ENCODE data around the gene TMPRSS7.

TMPRSS7 gene

GRCh38 chr3:112090887-112091586 lies 56.5 kb downstream of the TMPRSS7 start:
- Histone ChIP-seq H3K18ac (ENCODE audit: low read depth in 1 of 2, low read length in 2 of 2) (peak overlapping the region in 1 of 2 experiments; percentile 34), H3K9me3 (ENCODE audit: control insufficient read depth, low read length) (peaks cover 2% of the 10 kb centered on the region), H3K9ac (ENCODE audit: low read length) (no peak overlapping the region), H3K23ac (ENCODE audit: low read length in 2 of 2) (no peak overlapping the region), H2BK15ac (ENCODE audit: low read depth, poor library complexity, severe bottlenecking) (no peak overlapping the region), H4K8ac (ENCODE audit: low read length) (no peak overlapping the region), H2BK120ac (ENCODE audit: low read depth, low read length) (no peak overlapping the region), H3K4me2 (ENCODE audit: low read length, poor library complexity, severe bottlenecking) (no peak overlapping the region), H3K27ac (ENCODE audit: low read length, poor library complexity, severe bottlenecking) (peak overlapping the region; percentile 36), H3K14ac (ENCODE audit: low read length in 2 of 2) (peak overlapping the region in 1 of 2 experiments; percentile 18), H3K4me1 (ENCODE audit: control insufficient read depth, insufficient read depth, low read depth, low read length) (peaks cover 19% of the 10 kb centered on the region), H3K27me3 (ENCODE audit: control insufficient read depth in 1 of 2, insufficient read depth in 1 of 2, low read length in 2 of 2) (peaks cover 0 to 2% of the 10 kb centered on the region in 2 experiments), H2BK5ac (ENCODE audit: low read depth, low read length, poor library complexity, severe bottlenecking) (no peak overlapping the region), H3K79me1 (replicated peaks; ENCODE audit: low read length, poor library complexity, severe bottlenecking) (peaks cover 14% of the 10 kb centered on the region), H2AFZ (ENCODE audit: low read depth, low read length) (no peak overlapping the region), H4K91ac (ENCODE audit: low read length) (no peak overlapping the region), H2BK12ac (ENCODE audit: low read length in 2 of 2) (no peak overlapping the region), H3K36me3 (ENCODE audit: control insufficient read depth in 1 of 2, insufficient read depth in 2 of 2, low read depth in 1 of 2, low read length in 2 of 2) (peaks cover 0 to 10% of the 10 kb centered on the region in 2 experiments), H3K4ac (ENCODE audit: low read depth in 1 of 2, low read length in 2 of 2) (no peak overlapping the region), H2AK5ac (ENCODE audit: low read length, severe bottlenecking) (peak overlapping the region; percentile 73), H3K4me3 (ENCODE audit: insufficient read depth in 1 of 2, low read depth in 1 of 2, low read length in 2 of 2) (no peak overlapping the region)
- no peak for DNase-seq
- whole genome bisulfite sequencing, result 39% methylated on average over 5 of the region's 6 CpGs

- peak overlapping the region; percentile 75 for H3K27ac ChIP-seq (ENCODE audit: low read length, poor library complexity, severe bottlenecking)
Observed at GRCh38 chr3:112092496-112093179, 58.1 kb downstream of the TMPRSS7 start.

GRCh38 chr3:112093180-112093522 lies 58.6 kb downstream of the TMPRSS7 start:
- peak overlapping the region in 1 of 2 experiments; percentile 20 for H3K4me3 ChIP-seq (ENCODE audit: insufficient read depth in 1 of 2, low read depth in 1 of 2, low read length in 2 of 2)
- H3K18ac ChIP-seq (ENCODE audit: low read depth in 1 of 2, low read length in 2 of 2), result no peak overlapping the region
- H2AFZ ChIP-seq (ENCODE audit: low read depth, low read length), result no peak overlapping the region
- peaks cover 0 to 11% of the 10 kb centered on the region in 2 experiments for H3K27me3 ChIP-seq (ENCODE audit: control insufficient read depth in 1 of 2, insufficient read depth in 1 of 2, low read length in 2 of 2)
- no peak overlapping the region for H4K8ac ChIP-seq (ENCODE audit: low read length)
- no peak overlapping the region for H3K4ac ChIP-seq (ENCODE audit: low read depth in 1 of 2, low read length in 2 of 2)
- no peak overlapping the region for H2BK12ac ChIP-seq (ENCODE audit: low read length in 2 of 2)
- H3K9me3 ChIP-seq (ENCODE audit: control insufficient read depth, low read length), result peaks cover 4% of the 10 kb centered on the region
- no peak overlapping the region for H2AK5ac ChIP-seq (ENCODE audit: low read length, severe bottlenecking)
- peak overlapping the region; percentile 25 for H3K9ac ChIP-seq (ENCODE audit: low read length)
- H2BK120ac ChIP-seq (ENCODE audit: low read depth, low read length), result no peak overlapping the region
- no peak overlapping the region for H4K91ac ChIP-seq (ENCODE audit: low read length)
- no peak overlapping the region for H3K23ac ChIP-seq (ENCODE audit: low read length in 2 of 2)
- no peak overlapping the region for H2BK5ac ChIP-seq (ENCODE audit: low read depth, low read length, poor library complexity, severe bottlenecking)
- no peak overlapping the region for H3K14ac ChIP-seq (ENCODE audit: low read length in 2 of 2)
- H3K27ac ChIP-seq (ENCODE audit: low read length, poor library complexity, severe bottlenecking), result peak overlapping the region; percentile 75
- peaks cover 16% of the 10 kb centered on the region for H3K4me1 ChIP-seq (ENCODE audit: control insufficient read depth, insufficient read depth, low read depth, low read length)
- H3K36me3 ChIP-seq (ENCODE audit: control insufficient read depth in 1 of 2, insufficient read depth in 2 of 2, low read depth in 1 of 2, low read length in 2 of 2), result peaks cover 0 to 12% of the 10 kb centered on the region in 2 experiments
- no peak overlapping the region for H2BK15ac ChIP-seq (ENCODE audit: low read depth, poor library complexity, severe bottlenecking)
- no peak overlapping the region for H3K4me2 ChIP-seq (ENCODE audit: low read length, poor library complexity, severe bottlenecking)
- H3K79me1 ChIP-seq (replicated peaks; ENCODE audit: low read length, poor library complexity, severe bottlenecking), result peaks cover 17% of the 10 kb centered on the region
- no peak for DNase-seq

More at GRCh38 chr3:112092496-112093179, 58.1 kb downstream of the TMPRSS7 start:
- Histone ChIP-seq H3K23ac (ENCODE audit: low read length in 2 of 2) (no peak overlapping the region), H4K91ac (ENCODE audit: low read length) (no peak overlapping the region), H3K9me3 (ENCODE audit: control insufficient read depth, low read length) (peaks cover 4% of the 10 kb centered on the region), H3K4me2 (ENCODE audit: low read length, poor library complexity, severe bottlenecking) (peak overlapping the region; percentile 39), H4K8ac (ENCODE audit: low read length) (peak overlapping the region; percentile 19), H3K18ac (ENCODE audit: low read depth in 1 of 2, low read length in 2 of 2) (peak overlapping the region in 1 of 2 experiments; percentile 24), H3K36me3 (ENCODE audit: control insufficient read depth in 1 of 2, insufficient read depth in 2 of 2, low read depth in 1 of 2, low read length in 2 of 2) (peaks cover 0 to 12% of the 10 kb centered on the region in 2 experiments), H2BK12ac (ENCODE audit: low read length in 2 of 2) (no peak overlapping the region), H2BK120ac (ENCODE audit: low read depth, low read length) (no peak overlapping the region), H2AFZ (ENCODE audit: low read depth, low read length) (peak overlapping the region; percentile 53), H3K27me3 (ENCODE audit: control insufficient read depth in 1 of 2, insufficient read depth in 1 of 2, low read length in 2 of 2) (peaks cover 0 to 6% of the 10 kb centered on the region in 2 experiments), H3K9ac (ENCODE audit: low read length) (peak overlapping the region; percentile 25), H3K4me1 (ENCODE audit: control insufficient read depth, insufficient read depth, low read depth, low read length) (peaks cover 18% of the 10 kb centered on the region), H3K14ac (ENCODE audit: low read length in 2 of 2) (no peak overlapping the region), H3K4me3 (ENCODE audit: insufficient read depth in 1 of 2, low read depth in 1 of 2, low read length in 2 of 2) (peak overlapping the region in 1 of 2 experiments; percentile 20), H2BK5ac (ENCODE audit: low read depth, low read length, poor library complexity, severe bottlenecking) (no peak overlapping the region), H2BK15ac (ENCODE audit: low read depth, poor library complexity, severe bottlenecking) (no peak overlapping the region), H2AK5ac (ENCODE audit: low read length, severe bottlenecking) (no peak overlapping the region), H3K79me1 (replicated peaks; ENCODE audit: low read length, poor library complexity, severe bottlenecking) (peaks cover 16% of the 10 kb centered on the region), H3K4ac (ENCODE audit: low read depth in 1 of 2, low read length in 2 of 2) (peak overlapping the region in 1 of 2 experiments; percentile 41)
- DNase-seq, result peak; percentile 42
- WGBS, result 43% methylated on average over 6 of the region's 6 CpGs

GRCh38 chr3:112095731-112096130 lies 61.2 kb downstream of the TMPRSS7 start:
- Histone ChIP-seq H2AFZ (ENCODE audit: low read depth, low read length) (no peak overlapping the region), H2BK12ac (ENCODE audit: low read length in 2 of 2) (no peak overlapping the region), H2BK120ac (ENCODE audit: low read depth, low read length) (no peak overlapping the region), H4K91ac (ENCODE audit: low read length) (no peak overlapping the region), H2AK5ac (ENCODE audit: low read length, severe bottlenecking) (peak overlapping the region; percentile 67), H3K23ac (ENCODE audit: low read length in 2 of 2) (no peak overlapping the region), H3K18ac (ENCODE audit: low read depth in 1 of 2, low read length in 2 of 2) (peak overlapping the region in 1 of 2 experiments; percentile 68), H3K4ac (ENCODE audit: low read depth in 1 of 2, low read length in 2 of 2) (no peak overlapping the region), H2BK15ac (ENCODE audit: low read depth, poor library complexity, severe bottlenecking) (no peak overlapping the region), H3K4me2 (ENCODE audit: low read length, poor library complexity, severe bottlenecking) (no peak overlapping the region), H3K36me3 (ENCODE audit: control insufficient read depth in 1 of 2, insufficient read depth in 2 of 2, low read depth in 1 of 2, low read length in 2 of 2) (peaks cover 0 to 12% of the 10 kb centered on the region in 2 experiments), H3K27ac (ENCODE audit: low read length, poor library complexity, severe bottlenecking) (no peak overlapping the region), H3K79me1 (replicated peaks; ENCODE audit: low read length, poor library complexity, severe bottlenecking) (peaks cover 23% of the 10 kb centered on the region), H2BK5ac (ENCODE audit: low read depth, low read length, poor library complexity, severe bottlenecking) (no peak overlapping the region), H3K9me3 (ENCODE audit: control insufficient read depth, low read length) (peaks cover 4% of the 10 kb centered on the region), H3K4me1 (ENCODE audit: control insufficient read depth, insufficient read depth, low read depth, low read length) (peaks cover 12% of the 10 kb centered on the region), H3K4me3 (ENCODE audit: insufficient read depth in 1 of 2, low read depth in 1 of 2, low read length in 2 of 2) (no peak overlapping the region), H4K8ac (ENCODE audit: low read length) (no peak overlapping the region), H3K14ac (ENCODE audit: low read length in 2 of 2) (no peak overlapping the region), H3K27me3 (ENCODE audit: control insufficient read depth in 1 of 2, insufficient read depth in 1 of 2, low read length in 2 of 2) (peaks cover 0 to 33% of the 10 kb centered on the region in 2 experiments), H3K9ac (ENCODE audit: low read length) (no peak overlapping the region)
- DNase-seq, result no peak
- WGBS, result 78% methylated on average over 1 of the region's 2 CpGs

Data from mesenchymal stem cell (in vitro differentiated cells and primary cell).